CD4-positive, alpha-beta T cell (primary cell): ENCODE results near the gene KRTAP19-4. TPM values are rescaled to one million over a fixed set of nuclear protein-coding genes. Genes with fewer than 3 reads are reported as not detected.

Experiments used
- ATAC-seq: fragments of 200-7000 bp; cut with Tn5 transposase; one replicate; pipeline ENCODE4 v1.10.0; 2022; ENCODE audit warnings: mild to moderate bottlenecking; ENCODE audit not compliant: poor library complexity
- CTCF ChIA-PET: fragments of 350-600 bp; sonication (Branson Sonifier 250); formaldehyde crosslinking; loops from one replicate; lab custom pipeline; 2021; ENCODE audit warnings: antibody characterized with exemption, inconsistent platforms; lab: Charles Lee
- POLR2A ChIA-PET: fragments of 350-600 bp; sonication (Branson Sonifier 250); formaldehyde crosslinking; loops from one replicate; lab custom pipeline; 2021; ENCODE audit warnings: antibody characterized with exemption, inconsistent platforms; lab: Charles Lee
- DNase-seq, 14 experiments: peaks; one replicate each; pipeline ENCODE4 v3.0.0-alpha.2; 2013 to 2020; ENCODE audit warnings: mixed read lengths in 2 of 14
- H3K27ac ChIP-seq, 2 donors: one replicate each; pipeline versions ENCODE4 v1.5.1 to v1.7.0; 2013; ENCODE audit warnings: low read length in 2 of 2, low read depth in 1 of 2, mild to moderate bottlenecking in 1 of 2
- H3K27me3 ChIP-seq, 2 experiments: 1 replicate in 1 of 2; 2 replicates in 1 of 2; pipeline versions ENCODE4 v1.6.1 to v1.7.0; 2013; ENCODE audit warnings: low read length in 2 of 2, control low read depth in 1 of 2, mild to moderate bottlenecking in 1 of 2, moderate library complexity in 1 of 2; ENCODE audit not compliant: insufficient read depth in 2 of 2, control insufficient read depth in 1 of 2
- H3K36me3 ChIP-seq: one replicate; pipeline ENCODE4 v1.6.1; 2013; ENCODE audit warnings: low read length, control low read depth; ENCODE audit not compliant: insufficient read depth
- H3K4me1 ChIP-seq: one replicate; pipeline ENCODE4 v1.6.1; 2013; ENCODE audit warnings: low read length, control low read depth; ENCODE audit not compliant: insufficient read depth
- H3K4me3 ChIP-seq: one replicate; pipeline ENCODE4 v1.5.1; 2013; ENCODE audit warnings: mild to moderate bottlenecking, low read length, moderate library complexity
- H3K9me3 ChIP-seq, 2 experiments: 1 replicate in 1 of 2; 2 replicates in 1 of 2; pipeline versions ENCODE4 v1.6.1 to v1.7.0; 2013; ENCODE audit warnings: low read length in 2 of 2, mild to moderate bottlenecking in 2 of 2, control low read depth in 1 of 2, moderate library complexity in 1 of 2; ENCODE audit not compliant: control insufficient read depth in 1 of 2, insufficient read depth in 1 of 2
- H3K27ac Mint-ChIP-seq: one replicate; pipeline ENCODE4 v1.8.0; 2020; ENCODE audit warnings: mixed read lengths
- H3K27me3 Mint-ChIP-seq: one replicate; pipeline ENCODE4 v1.8.0; 2021; ENCODE audit warnings: mixed read lengths
- H3K36me3 Mint-ChIP-seq: one replicate; pipeline ENCODE4 v1.8.0; 2021; ENCODE audit warnings: low read depth, mixed read lengths
- H3K4me1 Mint-ChIP-seq: one replicate; pipeline ENCODE4 v1.8.0; 2021; ENCODE audit warnings: low read depth, mixed read lengths
- H3K4me3 Mint-ChIP-seq: one replicate; pipeline ENCODE4 v1.8.0; 2020; ENCODE audit warnings: mild to moderate bottlenecking, mixed read lengths
- H3K9me3 Mint-ChIP-seq: one replicate; pipeline ENCODE4 v1.8.0; 2020; ENCODE audit warnings: mixed read lengths
- intact Hi-C, 2 experiments: fragments of 100-400 bp; cut with DNase I in 1 of 2; cut with micrococcal nuclease in 1 of 2; formaldehyde crosslinking; loops; one replicate each; pipeline versions ENCODE4 v1.15.1 to v1.9.0; 2023 to 2025; cut with DNase I, micrococcal nuclease
- total RNA-seq, 174 experiments: library from RNA in 2 of 174; stranded (reverse) in 2 of 174; gene quantifications; one replicate each; pipeline ENCODE4 v1.2.3 and lab custom pipeline; 2021 to 2026
- TF ChIP-seq, protein P1 (sequence below): fragments of 200-600 bp; IDR thresholded peaks from one replicate; pipeline ENCODE4 v1.8.0; 2022; ENCODE audit warnings: antibody characterized with exemption, mild to moderate bottlenecking

The KRTAP19-4 gene
- total RNA-seq, 2 experiments from 2014 or later, result not detected

DNA sequence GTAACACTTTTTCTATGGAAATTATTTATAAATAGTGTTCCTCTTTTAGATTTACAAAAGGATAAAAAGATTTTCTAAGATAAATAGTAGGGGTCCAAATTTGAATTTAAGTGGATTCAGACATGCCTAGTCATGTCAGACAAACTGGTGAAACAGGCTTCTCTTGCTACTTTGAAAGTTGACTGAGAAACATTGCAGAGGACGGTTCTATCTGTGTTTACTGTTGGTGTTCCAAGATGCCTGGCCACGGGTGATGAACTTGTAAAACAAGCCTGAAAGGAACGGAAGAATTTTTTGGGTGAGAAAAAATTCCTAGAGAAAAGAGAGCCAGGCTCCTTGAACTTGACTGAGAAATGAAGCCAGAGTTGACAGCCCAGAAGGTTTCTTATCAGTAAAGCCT, 19.0 kb downstream of the KRTAP19-4 start:
- intact Hi-C loops, result no loop called here
- ATAC-seq (no peak), DNase-seq (no peak)
- Mint-ChIP-seq H3K27ac (no peak overlapping the region), H3K9me3 (no peaks in the 10 kb centered on the region), H3K4me3 (no peak overlapping the region), H3K4me1 (no peaks in the 10 kb centered on the region), H3K36me3 (no peaks in the 10 kb centered on the region), H3K27me3 (peaks cover 6% of the 10 kb centered on the region)
- TF ChIP-seq, protein P1, sequence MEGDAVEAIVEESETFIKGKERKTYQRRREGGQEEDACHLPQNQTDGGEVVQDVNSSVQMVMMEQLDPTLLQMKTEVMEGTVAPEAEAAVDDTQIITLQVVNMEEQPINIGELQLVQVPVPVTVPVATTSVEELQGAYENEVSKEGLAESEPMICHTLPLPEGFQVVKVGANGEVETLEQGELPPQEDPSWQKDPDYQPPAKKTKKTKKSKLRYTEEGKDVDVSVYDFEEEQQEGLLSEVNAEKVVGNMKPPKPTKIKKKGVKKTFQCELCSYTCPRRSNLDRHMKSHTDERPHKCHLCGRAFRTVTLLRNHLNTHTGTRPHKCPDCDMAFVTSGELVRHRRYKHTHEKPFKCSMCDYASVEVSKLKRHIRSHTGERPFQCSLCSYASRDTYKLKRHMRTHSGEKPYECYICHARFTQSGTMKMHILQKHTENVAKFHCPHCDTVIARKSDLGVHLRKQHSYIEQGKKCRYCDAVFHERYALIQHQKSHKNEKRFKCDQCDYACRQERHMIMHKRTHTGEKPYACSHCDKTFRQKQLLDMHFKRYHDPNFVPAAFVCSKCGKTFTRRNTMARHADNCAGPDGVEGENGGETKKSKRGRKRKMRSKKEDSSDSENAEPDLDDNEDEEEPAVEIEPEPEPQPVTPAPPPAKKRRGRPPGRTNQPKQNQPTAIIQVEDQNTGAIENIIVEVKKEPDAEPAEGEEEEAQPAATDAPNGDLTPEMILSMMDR, result no peak
- CTCF ChIA-PET, result no interaction called here
- no peaks in the 10 kb centered on the region for H3K36me3 ChIP-seq
- no peak overlapping the region for H3K27ac ChIP-seq
- H3K9me3 ChIP-seq, result no peaks in the 10 kb centered on the region
- H3K27me3 ChIP-seq, result no peaks in the 10 kb centered on the region
- H3K4me3 ChIP-seq, result no peak overlapping the region
- no peaks in the 10 kb centered on the region for H3K4me1 ChIP-seq
- POLR2A ChIA-PET, result no interaction called here

DNA sequence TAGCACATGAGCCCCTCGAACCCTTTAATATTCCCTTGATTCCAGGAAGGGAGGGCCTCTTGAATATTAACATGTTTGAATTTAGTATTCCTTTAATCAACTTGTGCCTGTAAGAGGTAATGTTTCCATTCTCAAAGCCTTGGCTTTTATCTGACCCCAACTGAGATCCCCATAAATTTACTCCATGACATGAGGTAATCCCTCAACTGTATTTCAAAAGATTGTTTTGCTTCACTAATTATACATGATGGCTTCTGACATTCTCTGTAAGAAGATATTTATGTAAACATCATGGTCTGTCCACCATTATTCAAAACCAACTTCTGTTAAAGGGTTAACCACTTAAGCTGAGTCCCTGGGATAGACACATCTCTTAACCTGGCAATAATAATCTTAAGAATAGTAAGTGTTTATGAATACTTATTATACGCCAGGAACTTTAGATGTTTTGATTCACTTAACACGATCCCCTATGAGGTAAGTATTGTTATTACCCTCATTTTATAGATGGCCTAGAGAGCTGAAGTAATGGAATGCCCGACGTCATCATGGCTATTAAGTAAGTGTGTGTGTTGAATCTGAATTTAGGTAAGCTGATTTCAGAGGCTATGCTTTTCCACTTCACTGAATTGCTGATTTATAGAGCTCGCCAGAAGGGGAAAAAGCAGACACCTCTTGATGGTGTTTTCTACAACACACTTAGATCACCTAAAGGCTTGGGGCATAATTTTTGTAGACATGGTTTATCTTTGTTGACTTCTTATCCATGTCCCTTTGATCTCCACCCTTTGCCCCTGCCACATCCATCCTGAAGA, 27.9 kb downstream of the KRTAP19-4 start:
- Mint-ChIP-seq H3K9me3 (no peaks in the 10 kb centered on the region), H3K4me1 (no peaks in the 10 kb centered on the region), H3K4me3 (no peak overlapping the region), H3K36me3 (no peaks in the 10 kb centered on the region), H3K27ac (no peak overlapping the region), H3K27me3 (peaks cover 5% of the 10 kb centered on the region)
- intact Hi-C loops, result no loop called here
- no peaks in the 10 kb centered on the region for H3K27me3 ChIP-seq
- TF ChIP-seq, protein P1, result no peak
- H3K4me1 ChIP-seq, result no peaks in the 10 kb centered on the region
- H3K4me3 ChIP-seq, result no peak overlapping the region
- no peaks in the 10 kb centered on the region for H3K36me3 ChIP-seq
- POLR2A ChIA-PET, result no interaction called here
- H3K27ac ChIP-seq, result no peak overlapping the region
- H3K9me3 ChIP-seq, result no peaks in the 10 kb centered on the region
- CTCF ChIA-PET, result no interaction called here
- DNase-seq (no peak), ATAC-seq (no peak)

DNA sequence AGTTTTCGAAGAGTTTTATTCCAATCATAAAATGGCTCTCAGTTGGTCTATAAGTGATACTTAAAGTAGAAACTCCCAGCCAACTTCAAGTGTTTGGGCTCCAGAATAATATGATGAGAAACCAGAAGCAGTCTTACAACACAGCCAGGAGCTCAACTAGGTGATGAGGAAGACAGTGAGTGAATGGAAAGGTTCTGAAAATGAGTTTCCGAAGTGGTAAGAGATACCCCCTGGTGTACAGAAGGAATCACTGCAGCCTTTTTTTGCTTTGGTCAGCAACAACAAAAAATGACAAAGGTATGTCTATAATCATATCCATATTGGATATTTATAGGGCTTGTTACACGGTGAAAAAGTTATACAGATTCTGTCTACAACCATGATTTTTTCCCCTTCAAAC, 33.3 kb downstream of the KRTAP19-4 start:
- H3K27me3 ChIP-seq, result no peaks in the 10 kb centered on the region
- ChIA-PET POLR2A (no interaction called here), CTCF (no interaction called here)
- intact Hi-C loops, result no loop called here
- H3K4me3 ChIP-seq, result no peak overlapping the region
- Mint-ChIP-seq H3K27ac (no peak overlapping the region), H3K36me3 (no peaks in the 10 kb centered on the region), H3K4me1 (no peaks in the 10 kb centered on the region), H3K4me3 (no peak overlapping the region), H3K27me3 (peaks cover 5% of the 10 kb centered on the region), H3K9me3 (no peaks in the 10 kb centered on the region)
- ATAC-seq (no peak), DNase-seq (no peak)
- TF ChIP-seq, protein P1, result no peak
- H3K36me3 ChIP-seq, result no peaks in the 10 kb centered on the region
- no peaks in the 10 kb centered on the region for H3K4me1 ChIP-seq
- H3K27ac ChIP-seq, result no peak overlapping the region
- peaks cover 0 to 4% of the 10 kb centered on the region in 2 experiments for H3K9me3 ChIP-seq
